ENCODE measurements around the gene CCDC66.
"Not testable (repeated sequence)": the region's sequence is repeated elsewhere in the genome, so short reads cannot be mapped to it uniquely, and the experiment has no call there.

Gene CCDC66

DNA sequence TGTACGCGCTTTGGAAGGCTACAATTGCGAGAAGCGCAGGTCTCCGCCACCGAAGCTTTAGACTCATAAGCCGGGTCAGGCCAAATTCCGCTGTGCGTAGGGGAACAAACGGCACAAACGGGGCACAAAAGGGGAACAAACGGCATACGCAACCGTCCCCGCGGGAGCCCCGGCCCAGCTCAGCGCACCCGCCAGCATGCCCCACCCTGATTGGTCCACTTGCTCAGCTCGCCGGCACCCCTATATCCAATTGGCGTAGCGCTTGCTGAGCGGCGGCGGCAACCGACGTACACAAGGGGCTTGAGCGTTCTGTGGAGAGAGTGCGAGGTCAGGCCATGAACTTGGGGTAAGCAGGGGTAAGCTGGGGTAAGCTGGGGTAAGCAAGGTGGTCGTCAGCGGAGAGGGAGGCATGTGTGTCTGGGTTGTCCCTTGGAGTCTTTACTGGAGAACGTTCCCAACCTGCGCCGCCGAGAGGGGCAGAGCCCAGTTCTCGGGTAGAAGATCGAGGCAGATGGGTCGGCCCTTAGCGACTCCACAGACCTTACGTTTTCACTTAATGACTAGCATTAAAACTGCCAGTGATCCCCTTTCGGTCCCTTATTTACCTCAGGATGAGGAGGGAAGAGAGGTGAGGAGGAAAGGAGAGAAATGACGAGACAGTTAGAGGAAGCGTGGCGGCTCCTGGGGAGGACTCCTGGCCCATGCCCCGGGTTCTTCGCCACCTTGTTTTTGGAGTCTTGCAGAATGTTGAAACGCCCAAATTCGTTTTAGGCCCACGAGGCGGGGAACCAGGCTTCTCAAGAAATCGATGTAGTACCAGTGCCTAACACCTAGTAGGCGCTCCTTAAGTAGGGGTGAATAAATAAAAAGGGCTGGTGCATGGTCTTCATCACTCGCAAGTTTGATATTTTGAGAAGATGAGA lies at the start of gene CCDC66:
CCDC66 (plus strand) TSS at position 268 of the 923 bp plus-strand sequence; CDS start at position 336, 68 bp downstream.
- peak; percentile 98 for DNase-seq (ENCODE audit: low spot score)

DNA sequence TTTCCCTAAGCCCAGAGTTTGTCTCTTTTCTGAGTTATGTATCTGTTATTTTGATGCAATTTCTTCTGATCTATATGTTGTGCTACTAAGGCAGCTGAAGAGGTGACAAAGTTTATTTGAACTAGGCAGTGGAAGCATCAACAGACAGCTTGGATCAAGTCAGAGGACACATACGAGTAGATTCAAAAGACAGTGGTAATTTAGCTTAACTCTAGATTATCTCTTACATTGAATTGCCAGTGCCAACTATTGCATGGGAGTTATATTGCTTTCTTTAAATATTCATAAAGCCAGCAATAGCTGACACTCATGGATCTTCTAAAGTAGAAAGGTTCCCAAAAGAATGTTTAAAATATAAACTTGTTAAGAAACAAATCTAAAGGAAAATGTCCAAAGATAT lies 37.3 kb upstream of the CCDC66 start:
- no peak for DNase-seq (ENCODE audit: low spot score)

DNA sequence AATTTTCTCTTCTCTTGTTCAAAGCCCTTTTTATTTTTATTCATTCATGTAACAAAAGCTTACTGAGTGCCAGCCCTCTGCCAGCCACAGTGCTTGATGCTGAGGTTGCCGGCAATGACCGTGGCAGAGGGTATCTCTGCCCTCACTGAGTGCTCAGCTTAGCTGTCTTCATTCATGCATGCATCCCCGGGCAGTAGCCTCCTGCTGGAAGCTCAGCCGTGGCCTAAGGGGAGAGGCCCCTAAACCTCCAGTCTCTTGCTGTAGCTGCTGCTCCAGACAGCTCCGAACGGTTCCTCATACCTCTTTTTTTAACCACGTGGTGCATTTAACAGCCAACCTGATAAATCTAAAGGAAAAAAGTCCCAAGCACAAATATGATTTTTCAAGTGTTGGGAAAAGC lies 34.6 kb upstream of the CCDC66 start:
- no peak for DNase-seq (ENCODE audit: low spot score)

DNA sequence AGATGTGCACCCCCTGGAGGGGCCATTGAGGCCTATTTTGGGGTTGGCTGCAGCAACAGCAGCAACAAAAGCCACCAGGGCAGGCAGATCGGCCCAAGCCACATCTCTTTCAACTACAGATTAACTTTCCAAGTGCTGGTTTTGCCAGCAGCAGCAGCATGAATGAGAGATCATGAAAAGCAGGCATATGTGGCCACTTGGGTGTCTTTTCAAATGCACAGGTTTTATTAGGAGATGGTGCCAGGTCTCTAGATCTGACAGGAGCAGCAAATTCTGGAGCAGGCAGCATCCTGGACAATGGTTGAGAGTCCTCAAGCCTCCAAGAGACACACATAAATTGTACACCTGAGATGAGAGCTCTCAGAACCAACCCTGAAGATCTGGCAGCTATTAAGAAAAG lies 31.7 kb upstream of the CCDC66 start:
- DNase-seq (ENCODE audit: low spot score) = no peak

DNA sequence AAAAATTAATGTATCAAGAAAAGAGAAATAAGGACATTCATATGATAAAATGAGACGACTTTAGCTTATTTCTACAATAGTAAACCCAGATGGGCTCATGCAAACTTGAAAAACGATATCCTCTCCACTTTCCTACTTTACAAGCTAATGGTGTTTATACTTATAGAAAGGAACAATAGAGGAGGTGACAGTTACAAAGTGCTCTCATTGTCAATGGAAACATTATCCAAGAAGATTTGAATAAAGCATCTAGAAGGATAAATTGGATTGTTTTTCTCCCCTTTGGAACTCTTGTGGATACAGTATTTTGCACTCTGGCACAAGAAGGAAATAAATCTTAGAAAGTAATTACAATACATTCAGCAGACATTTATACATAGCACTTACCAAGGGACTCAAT lies 20.2 kb upstream of the CCDC66 start:
- DNase-seq (ENCODE audit: low spot score) = no peak

DNA sequence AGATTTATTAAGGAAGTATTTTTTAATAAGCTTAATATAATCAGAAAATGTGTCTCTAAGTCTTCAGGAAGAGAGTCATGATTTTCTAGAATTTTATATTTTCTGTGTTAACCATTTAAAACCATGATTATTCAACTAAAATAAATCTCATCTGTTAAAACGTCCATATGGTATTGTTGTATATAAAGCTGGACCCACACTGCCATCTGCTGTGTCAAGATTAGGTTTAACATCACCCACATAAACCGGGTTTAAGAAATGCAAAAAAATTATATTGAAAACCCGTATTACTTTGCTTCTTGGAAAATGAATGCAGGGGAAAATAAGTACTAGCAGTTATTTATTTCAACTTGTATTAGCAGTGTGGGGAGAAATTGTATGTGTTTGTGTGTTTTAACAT lies 9.5 kb upstream of the CCDC66 start:
- DNase-seq (ENCODE audit: low spot score) = peak; percentile 40

DNA sequence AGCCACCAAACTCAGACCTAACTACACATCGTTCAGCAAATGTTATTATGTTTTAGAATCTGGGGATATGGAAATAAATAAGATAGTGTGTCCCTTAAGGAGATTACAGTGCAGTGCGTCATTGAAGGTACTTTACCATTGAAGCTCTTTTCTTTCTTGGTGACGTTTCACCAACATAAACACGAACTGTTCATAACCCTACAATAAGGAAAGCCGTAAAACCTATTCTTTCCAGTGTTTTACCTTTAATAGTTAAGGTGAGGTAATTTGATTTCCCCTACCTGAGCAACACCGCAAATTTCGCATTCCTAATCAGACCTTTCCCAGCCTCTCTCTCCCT lies 826 bp downstream of the CCDC66 start:
- no peak for DNase-seq (ENCODE audit: low spot score)

DNA sequence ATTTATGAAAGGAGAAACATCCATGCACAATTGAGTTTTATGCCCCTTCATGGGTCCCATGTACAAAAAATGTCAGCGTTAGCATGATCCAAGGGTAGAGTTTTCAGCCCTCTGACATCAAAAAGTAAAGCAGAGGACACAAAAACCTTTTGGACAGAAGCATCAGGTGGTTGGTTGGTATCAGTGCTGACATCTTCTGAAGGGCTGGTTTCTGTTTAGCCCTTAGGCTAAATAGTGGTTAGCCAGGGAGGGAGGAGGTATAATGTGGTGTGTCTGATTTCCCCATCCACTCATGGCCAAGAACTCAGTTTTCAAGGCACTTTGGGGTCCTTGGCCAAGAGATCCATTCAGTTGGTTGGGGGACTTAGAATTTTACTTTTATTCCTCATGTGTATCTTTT lies 16.5 kb downstream of the CCDC66 start:
- DNase-seq (ENCODE audit: low spot score) = no peak

DNA sequence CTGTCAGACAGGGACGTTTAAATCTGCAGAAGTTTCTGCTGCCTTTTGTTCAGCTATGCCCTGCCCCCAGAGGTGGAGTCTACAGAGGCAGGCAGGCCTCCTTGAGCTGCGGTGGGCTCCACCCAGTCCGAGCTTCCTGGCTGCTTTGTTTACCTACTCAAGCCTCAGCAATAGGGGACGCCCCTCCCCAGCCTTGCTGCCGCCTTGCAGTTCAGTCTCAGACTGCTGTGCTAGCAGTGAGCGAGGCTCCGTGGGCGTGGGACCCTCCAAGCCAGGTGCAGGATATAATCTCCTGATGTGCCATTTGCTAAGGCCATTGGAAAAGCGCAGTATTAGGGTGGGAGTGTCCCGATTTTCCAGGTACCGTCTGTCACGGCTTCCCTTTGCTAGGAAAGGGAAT lies 25.0 kb downstream of the CCDC66 start:
- not testable (repeated sequence) for DNase-seq (ENCODE audit: low spot score)

DNA sequence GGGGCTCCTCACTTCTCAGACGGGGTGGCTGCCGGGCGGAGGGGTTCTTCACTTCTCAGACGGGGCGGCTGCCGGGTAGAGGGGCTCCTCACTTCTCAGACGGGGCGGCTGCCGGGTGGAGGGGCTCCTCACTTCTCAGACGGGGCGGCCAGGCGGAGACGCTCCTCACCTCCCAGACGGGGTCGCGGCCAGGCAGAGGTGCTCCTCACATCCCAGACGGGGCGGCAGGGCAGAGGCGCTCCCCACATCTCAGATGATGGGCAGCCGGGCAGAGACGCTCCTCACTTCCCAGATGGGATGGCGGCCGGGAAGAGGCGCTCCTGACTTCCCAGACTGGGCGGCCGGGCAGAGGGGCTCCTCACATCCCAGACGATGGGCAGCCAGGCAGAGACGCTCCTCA lies 27.3 kb downstream of the CCDC66 start:
- not testable (repeated sequence) for DNase-seq (ENCODE audit: low spot score)

DNA sequence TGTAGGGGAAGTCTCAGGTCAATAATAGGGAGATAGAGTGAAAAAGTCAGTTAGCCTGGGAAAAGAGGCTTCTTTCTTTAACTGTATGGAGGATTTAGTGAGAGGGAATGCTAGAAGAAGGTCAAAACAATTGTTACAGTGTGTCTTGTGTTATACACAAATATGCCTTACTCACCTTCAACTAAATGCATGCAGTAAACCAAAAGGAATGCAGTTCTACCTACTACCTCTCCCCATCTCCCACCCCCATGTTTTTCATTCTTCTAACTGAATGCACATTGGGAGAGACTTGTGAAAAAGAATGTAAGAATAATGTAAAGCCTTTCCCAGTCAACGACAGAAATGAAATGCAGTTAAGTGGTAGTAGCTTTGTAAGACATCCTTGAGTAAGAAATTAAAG lies 33.8 kb downstream of the CCDC66 start:
- DNase-seq (ENCODE audit: low spot score) = no peak

DNA sequence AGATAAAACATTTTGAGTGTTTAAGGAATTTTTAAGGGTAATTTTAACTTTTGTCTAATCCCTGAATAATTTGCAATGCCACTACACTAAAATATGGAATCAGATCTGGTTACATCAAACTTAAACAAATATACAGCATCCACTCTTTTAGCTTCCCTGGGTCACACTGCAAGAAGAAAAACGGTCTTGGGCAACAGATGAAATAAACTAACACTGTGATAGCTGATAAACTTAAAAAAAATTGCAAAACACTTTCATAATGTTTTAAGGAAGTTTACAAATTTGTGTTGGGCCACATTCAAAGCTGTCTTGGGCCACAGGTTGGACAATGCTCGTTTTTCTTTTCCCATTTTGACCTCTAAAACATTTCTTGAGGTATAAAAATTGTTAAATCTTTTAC lies 34.3 kb downstream of the CCDC66 start:
- DNase-seq (ENCODE audit: low spot score) = no peak

DNA sequence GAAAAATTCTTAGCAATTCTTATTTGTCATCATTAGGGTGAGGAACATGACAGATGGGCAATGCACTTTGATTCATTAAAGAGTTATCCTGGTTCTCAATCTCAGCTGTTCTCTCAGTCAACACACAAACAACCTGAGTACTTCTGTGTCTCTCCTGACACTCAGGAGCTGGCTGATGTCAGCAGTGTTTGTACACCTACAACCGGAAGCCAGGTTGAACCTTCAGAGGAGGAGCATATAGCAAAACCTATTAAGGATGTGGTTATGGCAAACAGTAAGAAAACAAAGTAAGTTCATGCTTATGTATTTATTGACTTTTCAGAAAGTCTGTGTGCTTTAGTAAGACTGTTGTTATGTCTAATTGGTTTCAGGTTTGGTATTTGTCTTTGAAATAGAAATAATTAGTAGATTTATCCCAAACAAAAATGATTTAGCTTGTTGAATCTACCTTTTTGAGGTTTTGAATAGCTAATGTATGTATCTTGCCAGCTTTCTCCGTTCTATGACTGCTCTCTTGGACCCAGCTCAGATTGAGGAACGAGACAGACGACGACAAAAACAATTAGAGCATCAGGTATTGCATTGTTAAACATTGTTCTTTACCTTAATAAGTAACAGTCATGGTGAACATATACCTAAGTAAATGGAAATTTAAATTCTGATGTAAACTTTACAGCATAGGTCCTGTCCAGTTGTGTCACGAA lies 36.6 kb downstream of the CCDC66 start:
- DNase-seq (ENCODE audit: low spot score) = no peak

DNA sequence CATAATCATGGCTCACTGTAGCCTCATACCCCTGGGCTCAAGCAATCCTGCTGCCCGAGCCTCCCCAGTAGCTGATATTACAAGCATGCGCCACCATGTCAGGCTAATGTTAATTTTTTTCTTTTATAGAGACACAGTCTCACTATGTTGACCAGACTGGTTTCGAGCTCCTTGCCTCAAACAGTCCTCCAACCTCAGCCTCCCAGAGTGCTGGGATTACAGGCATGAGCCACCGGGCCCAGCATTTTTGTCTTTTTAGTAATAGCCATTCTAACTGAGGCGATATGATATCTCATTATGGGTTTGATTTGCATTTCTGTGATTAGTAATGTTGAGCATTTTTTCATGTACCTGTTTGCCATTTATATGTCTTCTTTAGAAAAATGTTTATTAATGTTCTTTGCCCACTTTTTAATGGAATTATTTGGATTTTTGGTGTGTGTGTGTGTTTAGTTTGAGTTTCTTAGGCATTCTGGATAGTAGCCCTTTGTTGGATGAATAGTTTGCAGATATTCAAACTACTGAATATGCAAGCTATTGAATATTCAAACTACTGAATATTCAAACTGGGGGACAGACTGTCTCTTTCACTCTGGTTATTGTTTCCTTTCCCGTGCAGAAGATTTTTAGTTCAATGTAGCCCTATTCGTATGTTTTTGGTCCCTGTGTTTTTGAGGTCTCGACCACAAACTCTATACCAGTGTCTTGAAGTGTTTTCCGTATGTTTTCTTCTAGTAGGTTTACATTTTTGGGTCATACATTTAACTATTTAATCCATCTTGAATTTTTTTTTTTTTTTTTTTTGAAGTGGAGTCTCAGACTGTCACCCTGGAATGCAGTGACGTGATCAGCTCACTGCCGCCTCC lies 39.2 kb downstream of the CCDC66 start:
- DNase-seq (ENCODE audit: low spot score) = no peak

DNA sequence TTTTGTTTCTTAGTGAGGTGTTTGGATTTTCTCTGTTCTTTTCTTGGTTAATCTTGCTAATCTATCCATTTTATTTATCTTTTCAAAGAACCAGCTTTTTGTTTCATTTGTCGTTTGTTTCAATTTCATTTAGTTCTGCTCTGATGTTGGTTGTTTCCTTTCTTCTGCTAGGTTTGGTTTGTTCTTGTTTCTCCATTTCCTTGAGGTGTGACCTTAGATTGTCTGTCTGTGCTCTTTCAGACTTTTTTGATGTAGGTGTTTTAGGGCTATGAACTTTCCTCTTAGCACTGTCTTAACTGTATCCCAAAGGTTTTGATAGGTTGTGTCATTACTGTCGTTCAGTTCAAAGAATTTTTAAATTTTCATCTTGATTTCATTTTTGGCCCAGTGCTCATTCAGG lies 51.5 kb downstream of the CCDC66 start:
- DNase-seq (ENCODE audit: low spot score) = not testable (repeated sequence)

DNA sequence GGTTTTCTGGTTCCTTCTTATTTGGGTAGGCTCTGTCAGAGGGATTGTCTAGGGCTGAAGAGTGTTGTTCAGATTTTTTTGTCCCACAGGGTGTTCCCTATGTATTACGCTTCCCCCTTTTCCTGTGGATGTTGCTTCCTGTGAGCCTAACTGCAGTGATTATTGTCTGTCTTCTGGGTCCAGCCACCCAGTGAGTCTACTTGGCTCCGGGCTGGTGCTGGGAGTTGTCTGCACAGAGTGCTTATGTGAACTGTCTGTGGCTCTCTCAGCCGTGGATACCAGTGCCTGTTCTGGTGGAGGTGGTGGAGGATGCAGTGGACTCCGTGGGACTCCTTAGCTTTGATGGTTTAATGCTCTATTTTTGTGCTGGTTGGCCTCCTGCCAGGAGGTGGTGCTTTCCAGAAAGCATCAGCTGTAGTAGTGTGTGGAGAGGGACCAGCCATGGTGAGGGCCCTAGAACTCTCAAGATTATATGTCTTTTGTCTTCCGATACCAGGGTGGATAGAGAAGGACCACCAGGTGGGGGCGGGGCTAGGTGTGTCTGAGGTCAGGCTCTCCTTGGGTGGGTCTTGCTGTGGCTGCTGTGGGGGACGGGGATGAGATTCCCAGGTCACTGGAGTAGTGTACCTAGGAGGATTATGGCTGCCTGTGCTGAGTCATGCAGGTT lies 53.8 kb downstream of the CCDC66 start:
- no peak for DNase-seq (ENCODE audit: low spot score)

DNA sequence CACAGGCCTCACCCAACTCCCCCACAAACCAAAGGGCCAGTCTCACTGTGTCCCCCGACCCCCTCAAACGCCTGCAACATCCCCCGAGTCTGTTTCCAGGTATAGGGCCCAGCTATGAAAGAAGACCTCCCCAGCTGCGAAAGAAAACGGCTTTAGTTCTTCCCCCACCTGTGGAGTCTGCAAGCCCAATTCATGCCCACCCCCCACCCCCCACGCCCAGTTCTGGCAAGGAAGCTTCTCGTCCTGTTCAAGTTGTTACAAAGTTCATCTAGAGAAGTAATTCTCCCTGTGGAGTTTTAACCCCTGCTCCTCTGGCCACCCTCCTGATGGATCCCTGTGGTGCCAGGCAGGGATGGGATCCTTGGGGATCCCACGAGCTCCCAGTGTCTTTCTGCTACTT lies 54.4 kb downstream of the CCDC66 start:
- no peak for DNase-seq (ENCODE audit: low spot score)

DNA sequence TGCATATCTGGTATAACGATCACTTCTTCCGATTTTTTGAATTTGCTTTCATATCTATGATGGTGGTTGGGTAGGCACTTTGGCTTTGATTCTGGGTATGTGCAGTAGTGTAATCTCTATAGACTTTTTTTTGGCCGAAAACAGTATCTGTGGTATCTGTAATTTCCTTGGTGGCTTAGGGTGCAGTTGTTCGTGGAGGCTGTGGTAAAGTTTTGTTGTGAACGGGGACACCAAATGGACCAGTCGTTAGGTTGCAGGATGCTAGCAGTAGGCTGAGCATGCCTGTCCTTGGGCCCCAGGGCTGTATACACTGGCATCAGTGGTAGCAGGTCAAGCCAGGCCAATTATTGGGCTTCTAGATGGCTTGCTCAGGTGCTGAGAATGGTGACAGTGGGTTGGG lies 55.2 kb downstream of the CCDC66 start:
- DNase-seq (ENCODE audit: low spot score) = no peak

DNA sequence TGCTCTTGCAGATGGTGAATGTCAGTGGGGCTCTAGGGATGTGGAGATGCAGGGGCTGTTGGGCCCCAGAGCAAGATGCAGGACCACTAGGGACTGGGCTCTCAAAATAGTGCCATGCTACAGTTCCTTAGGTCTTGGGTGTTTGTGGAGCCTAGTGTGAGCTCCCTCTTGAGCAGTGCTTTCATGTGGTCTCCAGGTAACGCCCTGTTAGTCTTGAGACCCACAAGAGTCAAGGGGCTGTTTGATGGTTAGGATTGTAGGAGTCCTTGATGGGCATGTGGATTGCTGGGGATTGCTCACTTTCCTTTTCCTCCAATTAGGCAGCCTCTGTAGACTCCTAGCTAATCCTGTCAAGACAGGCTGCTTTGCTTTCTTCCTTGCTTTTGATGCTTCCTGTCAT lies 56.0 kb downstream of the CCDC66 start:
- no peak for DNase-seq (ENCODE audit: low spot score)

DNA sequence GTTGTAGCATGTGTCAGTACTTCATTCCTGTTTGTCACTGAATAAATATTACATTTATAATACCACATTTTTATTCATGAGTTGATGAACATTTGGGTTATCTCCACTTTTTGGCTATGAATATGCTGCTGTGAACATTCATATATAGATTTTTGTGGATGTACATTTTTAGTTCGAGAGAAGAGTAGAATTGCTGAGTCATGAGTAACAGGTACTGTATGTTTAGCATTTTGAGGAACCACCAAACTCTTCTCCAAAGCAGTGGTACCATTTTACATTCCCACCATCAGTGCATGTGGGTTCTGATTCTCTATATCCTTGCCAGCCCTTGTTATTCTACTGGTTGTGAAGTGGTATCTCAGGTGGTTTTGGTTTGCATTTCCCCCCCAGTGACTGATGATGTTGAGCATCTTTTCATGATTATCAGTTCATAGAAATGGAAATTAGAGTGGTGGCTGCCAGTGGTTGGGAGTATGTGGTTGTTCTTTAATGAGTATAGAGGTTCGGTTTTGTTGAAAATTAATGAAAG lies 59.6 kb downstream of the CCDC66 start:
- DNase-seq (ENCODE audit: low spot score) = no peak

DNA sequence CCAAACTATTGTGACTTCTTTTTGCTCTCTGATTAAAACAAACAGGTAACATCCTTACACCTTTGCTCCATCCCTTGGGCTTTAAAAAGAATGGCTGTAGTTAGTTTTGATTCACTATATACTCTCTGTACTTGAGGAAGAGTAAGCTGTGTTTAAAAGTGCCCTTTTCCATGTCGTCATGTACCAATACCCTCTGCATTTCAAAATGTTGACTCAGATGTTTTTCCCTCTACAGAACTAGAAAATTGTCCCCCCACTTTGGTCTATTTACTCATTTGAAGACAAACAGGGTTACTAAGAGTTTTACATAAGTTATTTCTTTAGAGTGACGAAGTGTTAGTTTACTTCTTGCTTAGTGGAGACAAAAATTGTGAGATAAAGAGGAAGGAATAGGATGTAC lies 63.4 kb downstream of the CCDC66 start:
- DNase-seq (ENCODE audit: low spot score) = no peak

DNA sequence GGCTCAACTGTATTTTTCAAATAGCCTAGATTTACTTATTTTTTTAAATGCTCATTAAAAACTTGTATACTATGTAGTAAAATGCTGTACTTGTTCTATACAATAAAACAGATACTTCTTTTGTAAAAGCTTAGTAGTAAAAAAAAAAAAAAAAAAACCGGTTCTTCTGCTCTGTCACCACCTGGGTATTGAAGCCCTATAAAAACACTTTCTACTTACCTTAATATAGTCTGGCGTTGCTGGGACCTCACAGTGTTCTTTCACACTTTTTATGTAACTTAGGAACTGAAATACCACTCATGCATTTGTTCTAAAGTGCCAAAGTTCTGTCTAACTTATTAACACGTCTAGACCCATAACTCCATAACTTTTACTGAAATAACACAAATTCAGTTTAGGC lies 64.7 kb downstream of the CCDC66 start:
- no peak for DNase-seq (ENCODE audit: low spot score)
